CD8-positive, alpha-beta memory T cell (primary cell): ENCODE results near the gene ACSM2A. TPM values are rescaled to one million over a fixed set of nuclear protein-coding genes. Genes with fewer than 3 reads are reported as not detected.
"Not testable (repeated sequence)": the region's sequence is repeated elsewhere in the genome, so short reads cannot be mapped to it uniquely, and the experiment has no call there.

Experiments used
- CTCF ChIA-PET: fragments of 350-600 bp; sonication (Branson Sonifier 250); formaldehyde crosslinking; loops from one replicate; lab custom pipeline; 2021; ENCODE audit warnings: antibody characterized with exemption; lab: Charles Lee
- POLR2A ChIA-PET: fragments of 350-600 bp; sonication (Branson Sonifier 250); formaldehyde crosslinking; loops from one replicate; lab custom pipeline; 2021; ENCODE audit warnings: antibody characterized with exemption; lab: Charles Lee
- DNase-seq, 5 donors: peaks; one replicate each; pipeline versions ENCODE4 v3.0.0 to v3.0.0-alpha.2; 2020 to 2022; ENCODE audit warnings: mixed read lengths in 1 of 5
- H3K27ac ChIP-seq: one replicate; pipeline ENCODE4 v1.7.0; 2013; ENCODE audit warnings: low read depth, mild to moderate bottlenecking, low read length, moderate library complexity
- H3K27me3 ChIP-seq: 2 replicates; pipeline ENCODE4 v1.7.0; 2013; ENCODE audit warnings: low read length, mild to moderate bottlenecking; ENCODE audit not compliant: insufficient read depth, poor library complexity, severe bottlenecking
- H3K36me3 ChIP-seq: 2 replicates; pipeline ENCODE4 v1.7.0; 2013; ENCODE audit warnings: mild to moderate bottlenecking, low read length, moderate library complexity; ENCODE audit not compliant: insufficient read depth
- H3K4me1 ChIP-seq: 2 replicates; pipeline ENCODE4 v1.7.0; 2013; ENCODE audit warnings: mild to moderate bottlenecking, low read length, moderate library complexity; ENCODE audit not compliant: insufficient read depth
- H3K4me3 ChIP-seq: 2 replicates; pipeline ENCODE4 v1.7.0; 2013; ENCODE audit warnings: mild to moderate bottlenecking, low read length
- H3K9me3 ChIP-seq: 2 replicates; pipeline ENCODE4 v1.7.0; 2013; ENCODE audit warnings: mild to moderate bottlenecking, low read length
- H3K27ac Mint-ChIP-seq, 8 donors: one replicate each; pipeline ENCODE4 v1.8.0; 2020 to 2021; ENCODE audit warnings: mixed read lengths in 8 of 8, mild to moderate bottlenecking in 6 of 8, inconsistent platforms in 3 of 8, moderate library complexity in 3 of 8
- H3K27me3 Mint-ChIP-seq, 2 donors: one replicate each; pipeline ENCODE4 v1.8.0; 2020 to 2021; ENCODE audit warnings: mixed read lengths in 2 of 2, mild to moderate bottlenecking in 1 of 2, moderate library complexity in 1 of 2
- H3K36me3 Mint-ChIP-seq, 3 donors: one replicate each; pipeline ENCODE4 v1.8.0; 2020 to 2021; ENCODE audit warnings: mixed read lengths in 3 of 3, inconsistent platforms in 1 of 3, mild to moderate bottlenecking in 1 of 3
- H3K4me1 Mint-ChIP-seq, 3 donors: one replicate each; pipeline ENCODE4 v1.8.0; 2020 to 2021; ENCODE audit warnings: mixed read lengths in 3 of 3, inconsistent platforms in 1 of 3, mild to moderate bottlenecking in 1 of 3
- H3K4me3 Mint-ChIP-seq, 7 donors: one replicate each; pipeline ENCODE4 v1.8.0; 2020 to 2021; ENCODE audit warnings: mixed read lengths in 7 of 7, mild to moderate bottlenecking in 6 of 7, moderate library complexity in 4 of 7, inconsistent platforms in 2 of 7
- H3K9me3 Mint-ChIP-seq, 5 donors: one replicate each; pipeline ENCODE4 v1.8.0; 2020 to 2022; ENCODE audit warnings: mixed read lengths in 5 of 5, mild to moderate bottlenecking in 3 of 5, moderate library complexity in 2 of 5, inconsistent platforms in 1 of 5
- polyA plus RNA-seq: library from polyadenylated mRNA; unstranded; fragments of 300-500 nt; fragmentation: Illumina TruSeq; gene quantifications from one replicate; pipeline ENCODE4 v1.2.3, GENCODE V29; 2021
- total RNA-seq, 2 experiments: library from RNA; stranded (reverse); gene quantifications; one replicate each; pipeline ENCODE4 v1.2.3, GENCODE V29; 2021

ACSM2A gene, protein sequence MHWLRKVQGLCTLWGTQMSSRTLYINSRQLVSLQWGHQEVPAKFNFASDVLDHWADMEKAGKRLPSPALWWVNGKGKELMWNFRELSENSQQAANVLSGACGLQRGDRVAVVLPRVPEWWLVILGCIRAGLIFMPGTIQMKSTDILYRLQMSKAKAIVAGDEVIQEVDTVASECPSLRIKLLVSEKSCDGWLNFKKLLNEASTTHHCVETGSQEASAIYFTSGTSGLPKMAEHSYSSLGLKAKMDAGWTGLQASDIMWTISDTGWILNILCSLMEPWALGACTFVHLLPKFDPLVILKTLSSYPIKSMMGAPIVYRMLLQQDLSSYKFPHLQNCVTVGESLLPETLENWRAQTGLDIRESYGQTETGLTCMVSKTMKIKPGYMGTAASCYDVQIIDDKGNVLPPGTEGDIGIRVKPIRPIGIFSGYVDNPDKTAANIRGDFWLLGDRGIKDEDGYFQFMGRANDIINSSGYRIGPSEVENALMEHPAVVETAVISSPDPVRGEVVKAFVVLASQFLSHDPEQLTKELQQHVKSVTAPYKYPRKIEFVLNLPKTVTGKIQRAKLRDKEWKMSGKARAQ
- not detected for total RNA-seq
- polyA plus RNA-seq: not detected

DNA sequence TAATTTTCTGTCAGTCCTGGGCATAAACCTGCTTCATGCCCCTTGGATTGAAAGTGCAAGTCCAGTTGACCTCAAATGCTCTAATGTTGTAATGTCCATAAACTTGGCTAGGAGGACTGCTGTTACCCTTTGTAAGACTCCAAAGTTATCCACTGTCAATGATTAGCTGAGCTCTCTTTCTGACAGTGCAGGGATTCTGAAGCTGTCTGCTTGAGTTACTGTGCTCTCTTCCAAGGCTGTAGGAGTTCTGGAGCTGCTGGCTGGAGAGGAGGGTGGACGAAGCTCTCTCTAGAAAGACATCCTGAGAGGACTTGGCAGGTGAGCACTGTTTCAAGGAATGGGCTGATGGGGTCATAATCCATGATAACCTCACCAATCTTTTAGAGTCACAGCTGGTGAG is at the start of gene ACSM2A:
TSS of gene ACSM2A (plus strand) at position 158 of the 400 bp plus-strand sequence. CDS start 8,594 bp downstream, outside the sequence.
- H3K4me1 Mint-ChIP-seq, H3K4me3 ChIP-seq, H3K36me3 ChIP-seq, POLR2A ChIA-PET, H3K27me3 ChIP-seq, H3K27me3 Mint-ChIP-seq, H3K27ac Mint-ChIP-seq, H3K27ac ChIP-seq, H3K9me3 ChIP-seq, DNase-seq, H3K4me1 ChIP-seq, H3K9me3 Mint-ChIP-seq, CTCF ChIA-PET, H3K4me3 Mint-ChIP-seq, H3K36me3 Mint-ChIP-seq: not testable (repeated sequence)

DNA sequence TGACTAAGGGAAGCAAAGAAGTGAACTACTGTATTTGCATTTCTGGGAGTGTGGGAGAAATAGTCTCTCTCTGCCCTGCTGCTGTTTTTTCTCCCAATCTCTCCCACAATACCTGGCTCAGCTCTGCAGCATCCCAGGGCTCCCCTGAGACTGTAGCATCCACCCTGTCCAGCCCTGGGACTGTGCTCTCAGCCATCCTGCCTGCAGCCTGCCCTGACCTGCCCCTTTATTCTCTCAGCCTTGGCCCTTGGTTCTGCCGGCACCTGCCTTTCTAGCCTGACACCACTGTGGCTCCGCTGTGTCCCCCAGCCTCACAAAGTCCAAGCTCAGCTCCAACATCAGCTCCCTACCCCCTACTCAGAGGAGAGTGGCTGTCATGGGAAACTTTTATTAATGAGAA is 48.7 kb upstream of the ACSM2A start:
- ChIA-PET POLR2A (no interaction called here), CTCF (interaction anchor here (2.1 kb wide), 1 partner anchor 17 kb away, joined by 6 read pairs; no protein-coding TSS in a partner anchor)
- Histone ChIP-seq H3K4me1 (no peaks in the 10 kb centered on the region), H3K27me3 (no peaks in the 10 kb centered on the region), H3K36me3 (no peaks in the 10 kb centered on the region), H3K27ac (no peak overlapping the region), H3K9me3 (no peaks in the 10 kb centered on the region), H3K4me3 (no peak overlapping the region)
- no peaks in the 10 kb centered on the region for H3K9me3 Mint-ChIP-seq
- no peak for DNase-seq
- H3K27me3 Mint-ChIP-seq: peaks cover 0 to 9% of the 10 kb centered on the region in 2 donors
- no peaks in the 10 kb centered on the region for H3K36me3 Mint-ChIP-seq
- H3K27ac Mint-ChIP-seq: no peak overlapping the region
- no peak overlapping the region for H3K4me3 Mint-ChIP-seq
- no peaks in the 10 kb centered on the region for H3K4me1 Mint-ChIP-seq

DNA sequence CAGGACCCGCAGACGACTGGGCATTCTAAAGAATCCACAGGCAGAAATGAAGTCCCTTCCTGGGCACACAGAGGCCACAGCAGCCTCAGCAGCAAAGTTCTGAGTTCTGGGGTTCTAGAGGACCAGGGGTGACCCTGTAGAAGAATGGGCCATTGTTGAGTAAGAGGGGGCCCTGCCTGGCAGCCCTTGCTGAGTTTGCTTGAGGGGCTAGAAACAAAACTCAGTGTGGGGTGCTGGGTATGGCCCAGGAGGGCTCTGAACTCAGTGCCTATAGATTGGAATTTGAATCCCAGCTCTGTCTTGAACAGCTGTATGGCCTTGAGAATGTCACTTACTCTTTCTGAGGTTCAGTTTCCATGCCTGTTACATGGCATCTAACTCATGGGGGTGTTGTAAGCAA is 46.7 kb upstream of the ACSM2A start, which contains the start of gene PDILT:
TSS of gene PDILT (minus strand) at position 101 of the 400 bp plus-strand sequence. CDS start 5,437 bp downstream, outside the sequence.
- no peak within 1 kb of the TSS for H3K27ac ChIP-seq
- DNase-seq: no peak
- H3K36me3 ChIP-seq: no peaks in the 10 kb centered on the region
- no peaks in the 10 kb centered on the region for H3K9me3 ChIP-seq
- H3K9me3 Mint-ChIP-seq: no peaks in the 10 kb centered on the region
- ChIA-PET POLR2A (no interaction called here), CTCF (no interaction called here)
- no peaks in the 10 kb centered on the region for H3K4me1 ChIP-seq
- H3K36me3 Mint-ChIP-seq: no peaks in the 10 kb centered on the region
- H3K27me3 Mint-ChIP-seq: peaks cover 5 to 6% of the 10 kb centered on the region in 2 donors
- H3K27me3 ChIP-seq: no peaks in the 10 kb centered on the region
- no peak within 1 kb of the TSS for H3K4me3 Mint-ChIP-seq
- H3K4me1 Mint-ChIP-seq: no peaks in the 10 kb centered on the region
- no peak within 1 kb of the TSS for H3K27ac Mint-ChIP-seq
- no peak within 1 kb of the TSS for H3K4me3 ChIP-seq

DNA sequence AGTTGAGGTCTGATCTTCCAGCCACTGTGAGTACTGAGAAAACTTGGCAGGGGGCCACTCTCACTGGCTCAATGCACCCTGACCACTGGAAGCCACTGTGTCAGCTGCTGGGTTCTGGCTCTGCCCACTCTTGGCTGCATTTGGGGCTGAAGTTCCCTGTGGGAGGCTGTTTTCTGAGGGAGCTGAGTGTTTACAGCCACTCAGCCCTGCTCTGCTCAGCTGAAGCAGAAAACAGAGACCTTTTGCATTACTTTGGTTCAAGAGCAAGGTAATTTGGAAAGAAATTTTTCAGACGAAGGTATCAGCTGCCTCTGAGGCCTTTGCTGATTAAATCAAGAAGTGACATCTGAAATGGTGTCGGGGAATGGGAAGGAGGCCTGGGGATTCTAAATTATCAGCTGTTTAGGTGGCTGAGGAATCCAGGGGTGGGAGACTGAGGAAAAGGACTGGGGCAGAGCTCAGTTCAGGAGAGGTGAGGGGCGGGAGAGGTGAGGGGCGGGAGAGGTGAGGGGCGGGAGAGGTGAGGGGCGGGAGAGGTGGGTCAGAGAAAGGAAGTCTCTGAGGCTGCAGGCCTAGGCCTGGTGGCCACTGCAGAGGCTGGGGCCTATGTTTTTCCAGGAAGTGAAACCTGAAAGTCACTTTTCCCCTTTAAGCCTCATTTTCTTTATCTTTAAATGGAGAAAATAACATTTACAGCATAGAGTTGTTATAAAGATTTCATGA is 41.8 kb upstream of the ACSM2A start, which contains the start of gene ACSM5:
TSS of gene ACSM5 (plus strand) at position 137 of the 723 bp plus-strand sequence. CDS start 1,951 bp downstream, outside the sequence.
- no peak within 1 kb of the TSS for H3K4me3 ChIP-seq
- no peaks in the 10 kb centered on the region for H3K9me3 ChIP-seq
- no peaks in the 10 kb centered on the region for H3K27me3 ChIP-seq
- Mint-ChIP-seq H3K27ac (no peak within 1 kb of the TSS), H3K9me3 (no peaks in the 10 kb centered on the region), H3K4me3 (peak within 1 kb of the TSS in 1 of 7 donors; percentile 4), H3K36me3 (no peaks in the 10 kb centered on the region), H3K27me3 (peaks cover 3 to 9% of the 10 kb centered on the region in 2 donors), H3K4me1 (no peaks in the 10 kb centered on the region)
- no peaks in the 10 kb centered on the region for H3K36me3 ChIP-seq
- H3K4me1 ChIP-seq: no peaks in the 10 kb centered on the region
- ChIA-PET CTCF (no interaction called here), POLR2A (no interaction called here)
- DNase-seq: no peak
- no peak within 1 kb of the TSS for H3K27ac ChIP-seq

DNA sequence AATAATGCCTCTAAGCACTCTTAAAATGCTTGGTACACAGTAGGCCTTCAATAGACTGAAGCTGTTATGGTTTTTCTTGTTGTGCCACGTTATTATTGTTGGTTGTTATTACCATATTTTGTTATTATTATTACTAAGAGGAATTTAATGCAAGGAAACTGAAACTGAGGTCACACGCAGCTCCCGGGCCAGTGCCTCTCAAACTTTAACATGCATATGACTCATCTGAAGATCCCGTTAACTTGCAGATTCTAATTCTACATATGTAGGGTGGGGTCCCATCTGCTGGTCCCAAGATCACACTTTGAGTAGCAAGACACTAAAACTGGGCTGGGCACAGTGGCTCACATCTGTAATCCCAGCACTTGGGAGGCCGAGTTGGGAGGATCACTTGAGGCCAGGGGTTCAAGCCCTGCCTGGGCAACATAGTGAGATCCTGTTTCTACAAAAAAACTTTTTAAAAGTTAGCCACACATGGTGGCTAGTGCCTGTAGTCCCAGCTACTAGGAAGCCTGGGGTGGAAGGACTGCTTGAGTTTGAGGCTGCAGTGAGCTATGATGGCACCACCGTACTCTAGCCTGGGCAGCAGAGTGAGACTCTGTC is 41.1 kb upstream of the ACSM2A start:
- Mint-ChIP-seq H3K36me3 (no peaks in the 10 kb centered on the region), H3K27me3 (peaks cover under 1 to 9% of the 10 kb centered on the region in 2 donors), H3K27ac (no peak overlapping the region), H3K4me1 (no peaks in the 10 kb centered on the region), H3K9me3 (no peaks in the 10 kb centered on the region), H3K4me3 (no peak overlapping the region)
- H3K9me3 ChIP-seq: no peaks in the 10 kb centered on the region
- H3K36me3 ChIP-seq: no peaks in the 10 kb centered on the region
- no peaks in the 10 kb centered on the region for H3K27me3 ChIP-seq
- H3K4me3 ChIP-seq: no peak overlapping the region
- H3K4me1 ChIP-seq: no peaks in the 10 kb centered on the region
- no peak overlapping the region for H3K27ac ChIP-seq
- DNase-seq: no peak
- CTCF ChIA-PET: no interaction called here
- POLR2A ChIA-PET: no interaction called here

DNA sequence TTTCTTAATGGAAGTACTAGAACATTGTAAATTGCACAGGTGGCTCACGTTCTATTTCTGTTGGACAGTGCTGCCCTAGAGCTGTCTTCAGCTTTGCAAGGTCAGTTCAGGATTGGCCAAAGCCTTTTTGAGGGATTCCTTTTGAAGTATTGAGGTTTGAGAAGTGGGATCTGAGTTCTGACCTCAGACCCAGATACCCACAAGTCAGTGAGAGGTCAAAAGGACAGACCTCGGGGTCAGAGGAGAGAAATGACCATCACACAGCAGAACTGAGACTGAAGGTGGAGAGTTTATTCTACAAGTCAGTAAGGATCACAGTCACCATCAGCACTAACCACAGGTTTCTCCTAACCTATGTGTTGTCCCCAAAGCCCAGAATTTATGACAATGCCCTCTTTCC is 40.3 kb upstream of the ACSM2A start:
- H3K27ac Mint-ChIP-seq: no peak overlapping the region
- no peaks in the 10 kb centered on the region for H3K4me1 Mint-ChIP-seq
- Histone ChIP-seq H3K27me3 (no peaks in the 10 kb centered on the region), H3K9me3 (no peaks in the 10 kb centered on the region), H3K27ac (no peak overlapping the region), H3K36me3 (no peaks in the 10 kb centered on the region), H3K4me3 (no peak overlapping the region), H3K4me1 (no peaks in the 10 kb centered on the region)
- H3K36me3 Mint-ChIP-seq: no peaks in the 10 kb centered on the region
- CTCF ChIA-PET: no interaction called here
- DNase-seq: no peak
- no peak overlapping the region for H3K4me3 Mint-ChIP-seq
- H3K9me3 Mint-ChIP-seq: no peaks in the 10 kb centered on the region
- peaks cover 0 to 9% of the 10 kb centered on the region in 2 donors for H3K27me3 Mint-ChIP-seq
- POLR2A ChIA-PET: no interaction called here

DNA sequence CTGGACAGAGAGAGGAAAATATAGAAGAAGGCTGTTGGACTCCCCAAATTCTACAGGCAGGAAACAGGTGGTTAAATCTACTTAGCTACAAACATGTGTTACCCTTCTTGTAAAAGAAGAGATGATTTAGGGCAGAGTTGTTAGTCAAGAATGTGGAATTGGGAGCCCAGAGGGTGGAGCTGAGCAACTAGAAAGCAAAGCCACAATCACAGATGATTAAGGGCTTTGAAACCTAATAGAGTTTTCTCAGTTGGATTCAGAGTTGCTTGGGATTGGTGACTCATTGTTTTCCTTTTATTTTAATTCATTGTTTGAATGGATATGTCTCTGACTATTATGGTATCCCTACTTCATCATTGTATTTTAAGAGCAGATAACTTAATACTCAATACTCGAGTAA is 35.8 kb upstream of the ACSM2A start:
- H3K27me3 Mint-ChIP-seq: peaks cover 0 to 3% of the 10 kb centered on the region in 2 donors
- H3K36me3 Mint-ChIP-seq: no peaks in the 10 kb centered on the region
- no peaks in the 10 kb centered on the region for H3K4me1 Mint-ChIP-seq
- no peaks in the 10 kb centered on the region for H3K36me3 ChIP-seq
- H3K4me3 Mint-ChIP-seq: no peak overlapping the region
- H3K9me3 ChIP-seq: no peaks in the 10 kb centered on the region
- H3K27me3 ChIP-seq: no peaks in the 10 kb centered on the region
- no peaks in the 10 kb centered on the region for H3K4me1 ChIP-seq
- H3K27ac Mint-ChIP-seq: no peak overlapping the region
- CTCF ChIA-PET: no interaction called here
- no peak overlapping the region for H3K27ac ChIP-seq
- H3K4me3 ChIP-seq: no peak overlapping the region
- no peak for DNase-seq
- POLR2A ChIA-PET: no interaction called here
- no peaks in the 10 kb centered on the region for H3K9me3 Mint-ChIP-seq
